ENCODE measurements around the gene FOXA1. TPM values are rescaled to one million over a fixed set of nuclear protein-coding genes. Genes with fewer than 3 reads are reported as not detected.

The FOXA1 gene
- total and polyA plus RNA-seq, 9 of the 15 experiments (the other 6 are each of a cell fraction or from before 2014, with no cell fraction given) = 0.20 to 3.0 (median 1.3) TPM

DNA sequence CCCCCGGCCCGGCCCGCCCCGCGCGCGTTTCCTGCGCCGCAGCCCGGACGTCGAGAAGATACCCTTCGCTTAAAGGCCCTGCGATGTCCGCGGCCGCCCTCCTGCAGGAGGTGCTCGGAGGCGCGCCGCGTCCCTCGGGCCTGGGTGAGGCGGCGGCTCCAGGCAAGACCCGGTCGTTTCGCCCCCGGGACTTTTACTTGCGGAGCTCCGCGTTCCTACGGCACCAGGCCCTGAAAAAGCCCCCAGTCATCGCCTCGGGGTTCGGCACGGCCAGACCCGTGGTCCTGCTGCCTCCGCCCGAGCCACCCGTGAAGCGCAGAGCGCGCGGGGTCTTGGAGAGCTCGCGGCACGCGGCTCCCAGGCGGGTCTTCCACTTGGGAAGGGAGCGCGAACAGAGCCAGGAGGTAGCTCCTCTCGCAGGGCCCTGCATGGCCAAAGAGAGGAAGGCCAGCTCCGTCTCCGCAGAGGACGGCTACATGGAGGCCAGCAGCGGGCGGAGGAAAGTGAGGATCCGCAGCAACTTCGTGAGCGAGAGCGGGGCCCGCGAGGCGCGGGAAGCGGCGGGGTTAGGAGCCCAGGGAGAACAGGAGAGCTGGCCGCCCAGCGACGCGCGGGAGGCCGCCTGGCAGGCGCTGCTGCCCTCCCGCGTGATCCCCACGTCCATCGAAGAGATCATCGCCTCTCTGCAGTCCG, 27.3 kb upstream of the FOXA1 start:
- no TSS peak for BruUV-seq (replicated peaks)
- Histone ChIP-seq H3K27ac (ENCODE audit: extremely low read depth, low read depth, low read length) (no peak overlapping the region), H3K36me3 (ENCODE audit: control insufficient read depth, insufficient read depth, low read length) (no peaks in the 10 kb centered on the region), H3K4me1 (replicated peaks in 1 of 2; ENCODE audit: control insufficient read depth in 2 of 2, insufficient read depth in 2 of 2, low read length in 2 of 2) (peaks cover 0 to 6% of the 10 kb centered on the region in 2 experiments; a peak in 2 of 5 replicates), H4K20me1 (replicated peaks; ENCODE audit: control insufficient read depth, insufficient read depth, low read length) (no peaks in the 10 kb centered on the region), H3K9ac (ENCODE audit: insufficient read depth in 1 of 2, low read depth in 2 of 2, low read length in 2 of 2) (no peak overlapping the region), H3K9me1 (ENCODE audit: control insufficient read depth, insufficient read depth, low read length) (no peaks in the 10 kb centered on the region), H3K79me2 (ENCODE audit: control insufficient read depth, insufficient read depth, low read length) (no peaks in the 10 kb centered on the region), H3K9me3 (replicated peaks; ENCODE audit: control insufficient read depth, insufficient read depth, low read depth, low read length) (no peaks in the 10 kb centered on the region), H3K4me2 (ENCODE audit: insufficient read depth, low read length) (no peak overlapping the region), H3K4me3 (no peak overlapping the region), H2AFZ (ENCODE audit: low read depth, low read length) (no peak overlapping the region), H3K27me3 (ENCODE audit: control insufficient read depth in 2 of 2, insufficient read depth in 2 of 2, low read length in 2 of 2) (peaks cover 6 to 10% of the 10 kb centered on the region in 2 experiments; a peak in 3 of 5 replicates)
- POLR2A ChIA-PET = no interaction called here
- FAIRE-seq (no peak), DNase-seq (ENCODE audit: extremely low read depth in 1 of 4, low spot score in 3 of 4) (no peak), ATAC-seq (no peak)
- TF ChIP-seq SLC30A9 (CRISPR knock-in tag; IDR thresholded peaks at IDR 0.05) = no peak
- no peak for TF ChIP-seq RFX1 (IDR thresholded peaks at IDR 0.05)
- TF ChIP-seq NRF1 (conservative IDR thresholded peaks at IDR 0.05 in 1 of 2, IDR thresholded peaks at IDR 0.05 in 1 of 2) = no peak
- TF ChIP-seq NFXL1 (CRISPR knock-in tag; IDR thresholded peaks at IDR 0.05) = no peak
- no peak for TF ChIP-seq ZNF324 (CRISPR knock-in tag; IDR thresholded peaks at IDR 0.05)
- intact Hi-C loops (cut with micrococcal nuclease) = no loop called here
- CTCF ChIA-PET (ENCODE audit: low intra/inter-chr PET ratio) = no interaction called here
- in situ Hi-C loops (cut with MboI) = no loop called here
- 22% methylated on average over 31 of the region's 81 CpGs for WGBS (ENCODE audit: insufficient coverage, low coverage, missing lambda C conversion rate)

DNA sequence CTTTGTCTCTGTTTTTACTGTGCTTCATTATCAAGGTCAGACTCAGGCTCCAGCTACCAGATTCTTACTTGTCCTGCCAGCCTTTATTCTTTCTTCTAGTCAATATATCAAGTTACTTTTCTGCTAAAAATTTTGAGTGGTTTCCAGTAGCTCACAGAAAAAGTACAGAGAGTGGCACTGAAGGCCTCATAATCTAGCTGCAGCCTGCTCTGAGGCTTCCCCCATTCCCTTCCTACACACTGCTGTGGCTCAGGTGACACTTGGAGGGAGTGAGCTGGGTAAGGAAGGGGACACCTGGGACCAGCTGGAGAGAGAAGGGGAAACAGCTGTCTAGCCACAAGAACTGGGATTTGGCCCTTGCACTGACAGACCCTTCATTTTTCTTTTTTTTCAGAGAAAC, 25.8 kb upstream of the FOXA1 start:
- H3K36me3 ChIP-seq (ENCODE audit: control insufficient read depth, insufficient read depth, low read length) = no peaks in the 10 kb centered on the region
- no peak for ATAC-seq
- ChIA-PET CTCF (ENCODE audit: low intra/inter-chr PET ratio) (no interaction called here), POLR2A (interaction anchor here (1.0 kb wide), 1 partner anchor 19 kb away, joined by 3 read pairs; no protein-coding TSS in a partner anchor)
- no peak for DNase-seq (ENCODE audit: extremely low read depth in 1 of 4, low spot score in 3 of 4)
- in situ Hi-C loops (cut with MboI) = no loop called here
- H3K27me3 ChIP-seq (ENCODE audit: control insufficient read depth in 2 of 2, insufficient read depth in 2 of 2, low read length in 2 of 2) = peaks cover 3 to 10% of the 10 kb centered on the region in 2 experiments; a peak in 3 of 5 replicates
- peaks cover 0 to 6% of the 10 kb centered on the region in 2 experiments; a peak in 2 of 5 replicates for H3K4me1 ChIP-seq (replicated peaks in 1 of 2; ENCODE audit: control insufficient read depth in 2 of 2, insufficient read depth in 2 of 2, low read length in 2 of 2)
- H3K9me3 ChIP-seq (replicated peaks; ENCODE audit: control insufficient read depth, insufficient read depth, low read depth, low read length) = no peaks in the 10 kb centered on the region
- H3K4me2 ChIP-seq (ENCODE audit: insufficient read depth, low read length) = no peak overlapping the region
- no peaks in the 10 kb centered on the region for H4K20me1 ChIP-seq (replicated peaks; ENCODE audit: control insufficient read depth, insufficient read depth, low read length)
- H3K9me1 ChIP-seq (ENCODE audit: control insufficient read depth, insufficient read depth, low read length) = no peaks in the 10 kb centered on the region
- intact Hi-C loops (cut with micrococcal nuclease) = no loop called here
- no TSS peak for BruUV-seq (replicated peaks)
- FAIRE-seq = no peak
- H3K4me3 ChIP-seq = no peak overlapping the region
- H2AFZ ChIP-seq (ENCODE audit: low read depth, low read length) = no peak overlapping the region
- H3K79me2 ChIP-seq (ENCODE audit: control insufficient read depth, insufficient read depth, low read length) = no peaks in the 10 kb centered on the region
- H3K27ac ChIP-seq (ENCODE audit: extremely low read depth, low read depth, low read length) = no peak overlapping the region
- H3K9ac ChIP-seq (ENCODE audit: insufficient read depth in 1 of 2, low read depth in 2 of 2, low read length in 2 of 2) = no peak overlapping the region
- TF ChIP-seq SMARCA4 (IDR thresholded peaks at IDR 0.05) = no peak
- TF ChIP-seq PTTG1 (tag; IDR thresholded peaks at IDR 0.05; ENCODE audit: low read depth) = no peak
- no peak for TF ChIP-seq SMC3 (conservative IDR thresholded peaks at IDR 0.05; ENCODE audit: insufficient read depth, low read depth, low read length)
- TF ChIP-seq ZNF232 (CRISPR knock-in tag; IDR thresholded peaks at IDR 0.05) = no peak
- no peak for TF ChIP-seq CAMTA2 (CRISPR knock-in tag; conservative IDR thresholded peaks at IDR 0.05)
- TF ChIP-seq RFX5 (IDR thresholded peaks at IDR 0.05; ENCODE audit: low read depth, low read length) = no peak
- no peak for TF ChIP-seq PTBP1 (IDR thresholded peaks at IDR 0.05; ENCODE audit: low read depth, low read length)
- TF ChIP-seq, protein P1, sequence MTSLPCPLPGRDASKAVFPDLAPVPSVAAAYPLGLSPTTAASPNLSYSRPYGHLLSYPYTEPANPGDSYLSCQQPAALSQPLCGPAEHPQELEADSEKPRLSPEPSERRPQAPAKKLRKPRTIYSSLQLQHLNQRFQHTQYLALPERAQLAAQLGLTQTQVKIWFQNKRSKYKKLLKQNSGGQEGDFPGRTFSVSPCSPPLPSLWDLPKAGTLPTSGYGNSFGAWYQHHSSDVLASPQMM (CRISPR knock-in tag; IDR thresholded peaks at IDR 0.05) = no peak
- TF ChIP-seq, protein P2, sequence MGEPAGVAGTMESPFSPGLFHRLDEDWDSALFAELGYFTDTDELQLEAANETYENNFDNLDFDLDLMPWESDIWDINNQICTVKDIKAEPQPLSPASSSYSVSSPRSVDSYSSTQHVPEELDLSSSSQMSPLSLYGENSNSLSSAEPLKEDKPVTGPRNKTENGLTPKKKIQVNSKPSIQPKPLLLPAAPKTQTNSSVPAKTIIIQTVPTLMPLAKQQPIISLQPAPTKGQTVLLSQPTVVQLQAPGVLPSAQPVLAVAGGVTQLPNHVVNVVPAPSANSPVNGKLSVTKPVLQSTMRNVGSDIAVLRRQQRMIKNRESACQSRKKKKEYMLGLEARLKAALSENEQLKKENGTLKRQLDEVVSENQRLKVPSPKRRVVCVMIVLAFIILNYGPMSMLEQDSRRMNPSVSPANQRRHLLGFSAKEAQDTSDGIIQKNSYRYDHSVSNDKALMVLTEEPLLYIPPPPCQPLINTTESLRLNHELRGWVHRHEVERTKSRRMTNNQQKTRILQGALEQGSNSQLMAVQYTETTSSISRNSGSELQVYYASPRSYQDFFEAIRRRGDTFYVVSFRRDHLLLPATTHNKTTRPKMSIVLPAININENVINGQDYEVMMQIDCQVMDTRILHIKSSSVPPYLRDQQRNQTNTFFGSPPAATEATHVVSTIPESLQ (CRISPR knock-in tag; IDR thresholded peaks at IDR 0.05) = no peak
